Activated naive CD4-positive, alpha-beta T cell treated with anti-CD3 and anti-CD28 coated beads, Interleukin-2, amount 50 U/mL, for 72 hours (primary cell): ENCODE results near the gene SYF2. TPM values are rescaled to one million over a fixed set of nuclear protein-coding genes. Genes with fewer than 3 reads are reported as not detected.
A peak's percentile ranks its signal among the peaks of the same experiment; 100 is the strongest.
"Not testable (repeated sequence)": the region's sequence is repeated elsewhere in the genome, so short reads cannot be mapped to it uniquely, and the experiment has no call there.

ENCODE experiments used
- ATAC-seq, 2 donors: fragments of 150-1000 bp; cut with Tn5 transposase; 2 replicates each; pipeline ENCODE4 v1.10.0; 2021; ENCODE audit warnings: mild to moderate bottlenecking in 2 of 2, moderate library complexity in 2 of 2
- DNase-seq, 2 donors: peaks; one replicate each; pipeline ENCODE4 v3.0.0; 2021 to 2022; ENCODE audit warnings: low spot score in 2 of 2
- H3K27ac Mint-ChIP-seq, 2 donors: one replicate each; pipeline ENCODE4 v1.8.0; 2022; ENCODE audit warnings: mild to moderate bottlenecking in 2 of 2, mixed read lengths in 2 of 2
- H3K36me3 Mint-ChIP-seq, 2 donors: one replicate each; pipeline ENCODE4 v1.8.0; 2022; ENCODE audit warnings: mixed read lengths in 2 of 2
- H3K9me3 Mint-ChIP-seq, 2 donors: one replicate each; pipeline ENCODE4 v1.8.0; 2022; ENCODE audit warnings: mixed read lengths in 2 of 2
- total RNA-seq, 2 donors: library from RNA; stranded (reverse); gene quantifications; one replicate each; pipeline ENCODE4 v1.2.3, GENCODE V29; 2022

SYF2 gene
- total RNA-seq, 2 donors from 2014 or later = 42.3 to 58.1 TPM

DNA sequence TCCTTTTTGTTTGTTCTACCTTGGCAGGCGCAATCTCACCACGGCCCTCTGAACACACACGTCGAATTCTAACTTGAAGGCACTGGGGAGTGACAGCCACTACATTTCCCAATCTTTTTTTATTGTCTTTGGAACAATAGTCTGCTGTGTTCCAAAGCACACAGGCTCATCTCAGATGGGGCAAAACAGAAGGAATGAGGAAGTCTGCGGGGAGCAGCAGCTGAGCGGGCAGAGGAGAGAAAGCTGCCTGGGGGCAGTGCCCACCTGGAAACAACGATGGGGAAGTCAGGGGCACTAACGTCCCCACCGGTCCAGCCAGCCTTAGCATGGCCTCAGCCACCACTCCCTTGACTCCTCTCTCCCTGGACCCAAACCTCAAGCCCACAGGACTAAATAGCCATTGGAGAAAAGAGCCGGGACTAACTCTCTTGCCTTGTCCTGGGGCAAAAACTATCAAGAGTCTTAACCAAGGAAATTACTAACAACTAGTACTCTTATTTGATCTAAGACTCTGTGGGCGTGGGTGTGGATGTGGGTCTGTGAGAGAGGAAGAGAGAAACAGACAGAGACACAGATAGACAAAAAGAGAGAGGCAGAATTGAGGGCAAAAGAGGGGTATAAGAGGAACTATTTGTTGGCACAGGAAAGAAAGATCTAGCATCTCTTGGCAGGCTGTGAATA, 34.2 kb downstream of the SYF2 start:
- Mint-ChIP-seq H3K9me3 (no peaks in the 10 kb centered on the region), H3K27ac (peak overlapping the region in 1 of 2 donors; percentile 36), H3K36me3 (no peaks in the 10 kb centered on the region)
- peak in 1 of 2 donors; percentile 47 for ATAC-seq
- no peak for DNase-seq

DNA sequence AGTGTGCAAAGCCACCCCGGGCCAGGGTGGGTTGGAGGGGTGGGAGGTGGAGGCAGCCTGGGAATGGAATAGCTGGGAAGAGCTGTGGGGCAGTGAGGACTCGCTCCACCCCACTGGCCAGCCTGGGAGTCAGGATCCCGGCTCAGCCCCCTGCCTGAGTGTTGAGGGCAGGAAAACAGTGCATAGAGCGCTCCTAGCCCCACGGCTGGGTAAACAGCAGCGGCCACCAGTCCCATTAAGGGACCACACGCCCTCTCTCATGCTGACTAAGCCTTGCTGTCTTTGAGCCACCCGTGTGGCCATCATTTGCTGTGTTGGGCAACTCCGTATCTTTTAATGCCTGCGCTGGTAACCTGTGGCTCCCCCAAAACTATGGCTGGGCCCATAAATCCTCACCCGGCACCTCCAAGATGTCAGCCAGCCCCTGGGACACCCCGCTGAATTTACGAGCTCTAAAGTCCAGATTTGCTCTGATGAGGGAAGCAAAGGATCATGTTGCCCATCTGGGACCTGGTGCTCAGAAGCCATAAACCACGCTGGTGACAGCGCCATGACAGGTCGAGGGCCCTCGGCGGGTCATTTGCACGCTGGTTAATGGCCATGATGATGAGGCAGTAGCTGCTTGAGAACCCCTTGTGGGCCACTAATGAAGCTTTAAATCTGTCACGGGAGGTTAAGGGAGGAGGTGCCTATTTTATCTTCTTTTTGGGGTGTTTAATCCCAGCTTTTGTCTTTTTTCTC, 34.9 kb downstream of the SYF2 start:
- Mint-ChIP-seq H3K36me3 (no peaks in the 10 kb centered on the region), H3K27ac (no peak overlapping the region), H3K9me3 (no peaks in the 10 kb centered on the region)
- DNase-seq = no peak
- no peak for ATAC-seq

- Mint-ChIP-seq H3K9me3 (no peaks in the 10 kb centered on the region), H3K27ac (no peak overlapping the region), H3K36me3 (no peaks in the 10 kb centered on the region)
- no peak for ATAC-seq
- no peak for DNase-seq
Measured at GRCh38 chr1:25196830-25197229, 35.5 kb downstream of the SYF2 start.

GRCh38 chr1:25195835-25196234, 36.5 kb downstream of the SYF2 start:
- Mint-ChIP-seq H3K9me3 (no peaks in the 10 kb centered on the region), H3K36me3 (no peaks in the 10 kb centered on the region), H3K27ac (no peak overlapping the region)
- DNase-seq (no peak), ATAC-seq (no peak)

GRCh38 chr1:25194572-25195020, 37.7 kb downstream of the SYF2 start:
- no peaks in the 10 kb centered on the region for H3K36me3 Mint-ChIP-seq
- DNase-seq (no peak), ATAC-seq (no peak)
- no peaks in the 10 kb centered on the region for H3K9me3 Mint-ChIP-seq
- H3K27ac Mint-ChIP-seq = no peak overlapping the region

DNA sequence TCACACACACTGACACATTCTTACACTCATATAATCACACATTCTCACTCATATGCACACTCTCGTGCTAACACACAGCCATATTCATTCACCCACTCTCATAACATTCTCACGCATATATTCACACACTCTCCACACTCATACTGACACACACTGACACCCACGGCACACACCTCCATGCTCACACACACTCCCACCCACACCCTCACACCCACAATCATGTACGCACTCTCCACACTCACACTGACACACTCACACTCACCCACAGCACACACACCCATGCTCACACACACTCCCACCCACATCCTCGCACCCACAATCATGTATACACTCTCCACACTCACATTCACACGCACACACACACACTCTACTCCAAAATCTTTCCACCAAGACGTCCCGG, 38.2 kb downstream of the SYF2 start:
- no peak for DNase-seq
- H3K36me3 Mint-ChIP-seq = no peaks in the 10 kb centered on the region
- no peak for ATAC-seq
- peak overlapping the region in 1 of 2 donors; percentile 10 for H3K27ac Mint-ChIP-seq
- no peaks in the 10 kb centered on the region for H3K9me3 Mint-ChIP-seq

DNA sequence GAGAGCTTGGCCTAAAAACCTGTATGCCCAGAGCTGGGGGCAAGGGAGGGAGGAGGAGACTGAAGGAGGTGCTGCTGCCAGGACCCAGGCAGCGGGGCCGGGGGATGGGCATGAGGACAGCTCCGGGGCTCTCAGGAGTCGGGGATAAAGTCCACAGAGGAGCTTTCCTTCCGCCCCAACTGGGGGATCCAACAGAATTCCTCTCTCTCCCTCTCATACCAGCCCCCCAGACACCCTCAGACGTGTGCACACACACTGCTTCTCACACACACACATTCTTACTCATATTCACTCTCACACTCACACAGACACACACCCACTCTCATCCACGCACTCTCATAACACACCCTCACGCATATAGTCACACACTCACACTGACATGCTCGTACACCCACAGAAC, 39.1 kb downstream of the SYF2 start:
- ATAC-seq (no peak), DNase-seq (no peak)
- no peaks in the 10 kb centered on the region for H3K36me3 Mint-ChIP-seq
- peak overlapping the region in 1 of 2 donors; percentile 10 for H3K27ac Mint-ChIP-seq
- H3K9me3 Mint-ChIP-seq = no peaks in the 10 kb centered on the region

DNA sequence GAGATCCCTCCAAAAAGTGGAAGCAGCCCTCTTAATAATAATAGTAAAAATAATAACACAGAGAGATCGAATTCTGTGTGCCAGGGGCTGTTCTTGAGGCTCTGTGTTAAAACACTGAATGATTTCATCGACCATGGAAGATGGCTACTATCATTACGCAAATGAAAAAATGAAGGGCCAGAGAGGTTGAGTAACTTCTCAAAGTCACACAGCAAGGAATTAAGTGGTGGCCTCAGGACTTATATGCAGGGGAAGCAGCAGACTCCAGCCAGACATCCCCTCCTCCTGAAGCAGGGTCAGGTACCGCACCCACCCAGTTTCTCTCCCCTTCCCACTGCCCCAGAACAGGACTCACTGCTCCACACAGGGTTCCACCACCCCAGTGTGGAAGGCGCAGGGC, 40.1 kb downstream of the SYF2 start:
- Mint-ChIP-seq H3K36me3 (no peaks in the 10 kb centered on the region), H3K9me3 (no peaks in the 10 kb centered on the region), H3K27ac (no peak overlapping the region)
- no peak for DNase-seq
- no peak for ATAC-seq

- Mint-ChIP-seq H3K9me3 (no peaks in the 10 kb centered on the region), H3K27ac (no peak overlapping the region), H3K36me3 (no peaks in the 10 kb centered on the region)
- ATAC-seq (no peak), DNase-seq (no peak)
Measured at GRCh38 chr1:25190260-25190659, 42.0 kb downstream of the SYF2 start.

GRCh38 chr1:25187904-25188303, 44.4 kb downstream of the SYF2 start:
- H3K36me3 Mint-ChIP-seq = not testable (repeated sequence)

DNA sequence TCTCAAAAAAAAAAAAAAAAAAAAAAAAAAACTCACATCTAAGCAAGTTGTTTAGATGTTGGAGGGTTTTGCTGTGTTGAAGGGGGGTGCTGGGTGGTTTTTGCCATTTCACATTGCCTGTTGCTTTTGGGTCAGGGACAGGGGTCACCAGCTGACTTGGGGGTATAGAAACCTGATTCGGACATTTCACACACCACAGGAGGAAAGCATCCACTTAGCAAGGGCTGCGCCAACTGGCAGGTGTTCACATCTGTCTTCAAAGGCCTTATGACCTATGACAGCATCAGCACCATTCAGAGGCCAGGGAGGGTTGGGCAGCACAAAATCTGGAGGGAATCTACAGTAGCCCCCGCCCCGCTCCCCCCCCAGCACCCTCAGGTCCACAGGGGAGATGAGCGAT, 45.2 kb downstream of the SYF2 start:
- no peak overlapping the region for H3K27ac Mint-ChIP-seq
- no peaks in the 10 kb centered on the region for H3K9me3 Mint-ChIP-seq

More at GRCh38 chr1:25187904-25188303, 44.4 kb downstream of the SYF2 start:
- ATAC-seq, H3K27ac Mint-ChIP-seq, H3K9me3 Mint-ChIP-seq, DNase-seq: not testable (repeated sequence)

DNA sequence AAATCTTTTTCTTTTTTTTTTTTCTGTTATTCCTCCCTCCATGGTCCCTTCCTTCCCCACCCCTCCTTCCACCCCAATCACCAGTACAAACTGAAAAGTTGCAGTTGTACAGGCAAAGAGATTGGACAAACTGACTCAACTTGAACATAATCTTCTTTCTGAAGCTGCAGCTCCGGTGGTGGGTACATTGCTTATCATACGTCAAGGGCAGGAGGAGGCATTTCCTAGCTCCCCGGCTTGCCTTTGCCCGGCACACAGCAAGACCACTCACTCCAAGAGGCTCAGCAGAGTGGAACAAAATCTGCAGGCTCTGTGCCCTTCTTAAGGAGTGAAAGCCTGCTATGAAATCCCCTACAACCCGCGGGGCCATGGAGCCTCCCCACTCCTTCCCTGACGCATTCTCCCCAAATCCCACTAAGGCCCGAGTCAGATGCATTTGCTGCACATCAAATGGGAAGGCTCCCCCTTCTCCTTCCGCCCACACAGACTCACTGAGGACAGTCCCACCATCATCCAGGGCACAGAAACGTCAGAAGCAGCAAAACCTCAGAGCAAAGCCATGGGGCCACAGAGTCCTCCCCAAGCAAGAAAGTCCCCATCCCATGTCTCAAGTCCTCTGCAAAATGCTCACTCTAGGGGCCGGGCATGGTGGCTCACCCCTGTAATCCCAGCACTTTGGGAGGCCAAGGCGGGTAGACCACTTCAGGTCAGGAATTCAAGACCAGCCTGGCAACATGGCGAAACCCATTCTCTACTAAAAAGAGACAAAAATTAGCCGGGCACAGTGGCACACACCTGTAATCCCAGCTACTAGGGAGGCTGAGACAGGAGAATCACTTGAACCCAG, 45.9 kb downstream of the SYF2 start:
- H3K27ac Mint-ChIP-seq = no peak overlapping the region
- DNase-seq (no peak), ATAC-seq (no peak)
- no peaks in the 10 kb centered on the region for H3K36me3 Mint-ChIP-seq
- H3K9me3 Mint-ChIP-seq = no peaks in the 10 kb centered on the region

More for the DNA sequence above, 45.2 kb downstream of the SYF2 start:
- DNase-seq = no peak
- no peak for ATAC-seq
- H3K36me3 Mint-ChIP-seq = no peaks in the 10 kb centered on the region

DNA sequence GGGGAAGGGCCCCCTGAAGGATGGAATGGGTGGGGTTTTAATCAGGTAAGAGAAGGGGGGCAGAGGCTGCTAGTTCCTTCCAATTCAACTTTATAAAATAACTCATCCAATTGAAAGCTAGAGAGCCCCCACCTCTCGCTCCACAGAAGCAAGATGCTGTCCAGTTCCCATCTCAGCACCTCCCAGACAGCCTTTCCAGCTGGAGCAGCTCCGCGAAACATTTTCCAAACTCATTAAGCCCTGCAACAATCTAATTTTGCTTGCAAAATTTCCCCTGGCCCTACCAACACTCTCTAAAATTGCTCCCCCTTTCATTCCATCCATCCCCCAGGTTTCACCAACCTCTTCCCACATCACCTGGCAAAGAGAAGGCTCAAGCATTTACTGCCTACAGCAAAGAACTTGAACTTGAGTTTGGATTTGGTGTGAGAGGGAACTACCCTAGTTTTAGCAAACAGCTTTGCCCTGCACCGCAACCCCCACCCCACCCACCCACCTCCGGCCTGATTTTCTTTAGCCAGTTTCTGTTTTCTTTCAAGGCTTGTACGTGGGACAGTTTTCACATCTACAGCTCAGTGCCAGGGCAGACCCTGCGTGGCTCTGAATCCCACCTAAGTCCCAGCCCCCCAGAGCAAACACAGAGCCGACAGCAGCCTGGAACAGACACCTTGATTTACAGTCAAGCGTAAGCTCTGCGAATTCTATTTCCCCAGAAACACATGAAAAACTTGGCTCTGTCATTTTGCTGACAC, 46.7 kb downstream of the SYF2 start:
- H3K36me3 Mint-ChIP-seq = no peaks in the 10 kb centered on the region
- no peaks in the 10 kb centered on the region for H3K9me3 Mint-ChIP-seq
- no peak overlapping the region for H3K27ac Mint-ChIP-seq
- DNase-seq = no peak
- no peak for ATAC-seq

- no peak for DNase-seq
- ATAC-seq = no peak
- Mint-ChIP-seq H3K27ac (no peak overlapping the region), H3K36me3 (no peaks in the 10 kb centered on the region), H3K9me3 (no peaks in the 10 kb centered on the region)
Measured at GRCh38 chr1:25184001-25184762, 48.1 kb downstream of the SYF2 start.

GRCh38 chr1:25183126-25183980, 48.9 kb downstream of the SYF2 start:
- Mint-ChIP-seq H3K9me3 (no peaks in the 10 kb centered on the region), H3K27ac (no peak overlapping the region), H3K36me3 (no peaks in the 10 kb centered on the region)
- no peak for ATAC-seq
- DNase-seq = no peak
